GM13976 (cell line): ENCODE data around the gene MCF2L2.
"Not testable (repeated sequence)": the region's sequence is repeated elsewhere in the genome, so short reads cannot be mapped to it uniquely, and the experiment has no call there.

Source experiments
- DNase-seq: peaks from one replicate; pipeline ENCODE4 v3.0.0; 2012; ENCODE audit warnings: low spot score
- CTCF ChIP-seq: IDR thresholded peaks from 2 replicates; pipeline ENCODE4 v1.5.1; 2012; ENCODE audit warnings: borderline replicate concordance, mild to moderate bottlenecking; ENCODE audit not compliant: insufficient read depth; ENCODE audit errors: extremely low read depth, missing control alignments, control extremely low read depth
- in situ Hi-C: fragments of 300-500 bp; cut with MboI; formaldehyde crosslinking; loops from one replicate; pipeline ENCODE4 v1.12.0; 2022; ENCODE audit warnings: low sequenced_read_pairs, mixed read lengths, inconsistent platforms; ENCODE audit not compliant: unreplicated experiment

MCF2L2 gene

GRCh38 chr3:183172051-183172639 is 256.3 kb downstream of the MCF2L2 start:
- in situ Hi-C loops: no loop called here
- no peak for TF ChIP-seq CTCF
- DNase-seq: no peak

- in situ Hi-C loops, DNase-seq: not testable (repeated sequence)
These were observed 260.4 kb downstream of the MCF2L2 start for GRCh38 chr3:183167975-183168374.

- no peak for TF ChIP-seq CTCF
- DNase-seq: no peak
- in situ Hi-C loops: no loop called here
These were observed 264.9 kb downstream of the MCF2L2 start for GRCh38 chr3:183163563-183163962.

GRCh38 chr3:183161552-183162336 is 266.7 kb downstream of the MCF2L2 start:
- in situ Hi-C loops: no loop called here
- TF ChIP-seq CTCF: no peak
- peak; percentile 75 for DNase-seq

- no peak for DNase-seq
- no peak for TF ChIP-seq CTCF
- in situ Hi-C loops: no loop called here
These were observed 267.8 kb downstream of the MCF2L2 start for GRCh38 chr3:183160616-183161015.

GRCh38 chr3:183159333-183159732 is 269.1 kb downstream of the MCF2L2 start:
- DNase-seq: no peak
- peak; percentile 6 for TF ChIP-seq CTCF
- in situ Hi-C loops: no loop called here

GRCh38 chr3:183158551-183159006 is 269.8 kb downstream of the MCF2L2 start:
- in situ Hi-C loops: no loop called here
- peak; percentile 89 for DNase-seq
- no peak for TF ChIP-seq CTCF
